Measurements from ENCODE around the gene MEX3B.

DNA sequence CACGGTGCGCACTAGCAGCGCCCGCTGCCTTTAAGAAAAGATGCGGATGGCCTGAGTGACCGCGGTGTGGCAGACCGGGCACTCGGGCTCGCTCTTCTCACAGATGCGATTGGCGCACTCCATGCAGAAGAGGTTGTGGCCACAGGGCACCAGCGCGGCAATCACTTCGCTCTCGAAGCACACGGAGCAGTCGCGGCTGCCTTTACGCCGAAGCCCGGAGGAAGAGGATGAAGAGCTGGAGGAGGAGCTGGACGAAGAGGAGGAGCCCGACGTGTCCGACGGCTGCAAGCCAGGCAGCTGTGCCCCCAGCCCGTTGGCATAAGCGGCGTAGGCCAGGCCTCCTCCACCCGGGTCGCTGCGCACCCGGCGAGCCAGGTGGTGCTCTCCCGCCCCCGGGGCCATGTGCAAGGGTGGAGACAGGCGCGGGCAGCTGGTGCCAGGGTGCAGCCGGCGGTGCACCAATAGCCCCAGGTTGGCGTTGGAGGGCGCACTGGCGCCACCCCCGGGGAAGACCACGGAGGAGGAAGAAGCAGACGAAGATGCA is 2.6 kb downstream of the MEX3B start:
- TF ChIP-seq, protein P1, sequence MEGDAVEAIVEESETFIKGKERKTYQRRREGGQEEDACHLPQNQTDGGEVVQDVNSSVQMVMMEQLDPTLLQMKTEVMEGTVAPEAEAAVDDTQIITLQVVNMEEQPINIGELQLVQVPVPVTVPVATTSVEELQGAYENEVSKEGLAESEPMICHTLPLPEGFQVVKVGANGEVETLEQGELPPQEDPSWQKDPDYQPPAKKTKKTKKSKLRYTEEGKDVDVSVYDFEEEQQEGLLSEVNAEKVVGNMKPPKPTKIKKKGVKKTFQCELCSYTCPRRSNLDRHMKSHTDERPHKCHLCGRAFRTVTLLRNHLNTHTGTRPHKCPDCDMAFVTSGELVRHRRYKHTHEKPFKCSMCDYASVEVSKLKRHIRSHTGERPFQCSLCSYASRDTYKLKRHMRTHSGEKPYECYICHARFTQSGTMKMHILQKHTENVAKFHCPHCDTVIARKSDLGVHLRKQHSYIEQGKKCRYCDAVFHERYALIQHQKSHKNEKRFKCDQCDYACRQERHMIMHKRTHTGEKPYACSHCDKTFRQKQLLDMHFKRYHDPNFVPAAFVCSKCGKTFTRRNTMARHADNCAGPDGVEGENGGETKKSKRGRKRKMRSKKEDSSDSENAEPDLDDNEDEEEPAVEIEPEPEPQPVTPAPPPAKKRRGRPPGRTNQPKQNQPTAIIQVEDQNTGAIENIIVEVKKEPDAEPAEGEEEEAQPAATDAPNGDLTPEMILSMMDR (IDR thresholded peaks at IDR 0.05; ENCODE audit: low read length), result no peak
- TF ChIP-seq EZH2 (IDR thresholded peaks at IDR 0.05; ENCODE audit: borderline replicate concordance, low read length), result no peak

Measured in OCI-LY1 (cell line).